T-helper 22 cell (primary cell): Measurements from ENCODE around the gene LGALS3BP.

Source experiments
- DNase-seq: peaks from one replicate; pipeline ENCODE4 v3.0.0-alpha.2; 2020; ENCODE audit warnings: low read depth

The LGALS3BP gene

GRCh38 chr17:79014158-79014758 lies 34.5 kb upstream of the LGALS3BP start:
- DNase-seq = no peak

GRCh38 chr17:79012563-79013134 lies 32.9 kb upstream of the LGALS3BP start:
- no peak for DNase-seq

- DNase-seq = no peak
Measured at GRCh38 chr17:79011451-79012147, 31.9 kb upstream of the LGALS3BP start.

GRCh38 chr17:79010304-79010646 lies 30.6 kb upstream of the LGALS3BP start:
- no peak for DNase-seq

- DNase-seq = peak; percentile 70
Measured at GRCh38 chr17:79009397-79010303, 29.9 kb upstream of the LGALS3BP start, which contains the start of gene CANT1. TSS of gene CANT1 (minus strand) at chr17:79009764. CDS start at chr17:78997622, 12,142 bp downstream.

- no peak for DNase-seq
Measured at GRCh38 chr17:79008666-79009387, 29.1 kb upstream of the LGALS3BP start.

- DNase-seq = no peak
Measured at GRCh38 chr17:79007504-79008381, 28.0 kb upstream of the LGALS3BP start.

- no peak for DNase-seq
Measured at GRCh38 chr17:79006794-79007503, 27.2 kb upstream of the LGALS3BP start.

- no peak for DNase-seq
Measured at GRCh38 chr17:79006046-79006445, 26.3 kb upstream of the LGALS3BP start.

- no peak for DNase-seq
Measured at GRCh38 chr17:79005063-79005861, 25.5 kb upstream of the LGALS3BP start.

- DNase-seq = no peak
Measured at GRCh38 chr17:79003661-79004411, 24.1 kb upstream of the LGALS3BP start.

GRCh38 chr17:79002796-79003593 lies 23.3 kb upstream of the LGALS3BP start:
- no peak for DNase-seq

GRCh38 chr17:79002291-79002690 lies 22.6 kb upstream of the LGALS3BP start:
- no peak for DNase-seq

GRCh38 chr17:79001190-79002020 lies 21.7 kb upstream of the LGALS3BP start:
- DNase-seq = no peak

- DNase-seq = no peak
Measured at GRCh38 chr17:79000396-79001189, 20.9 kb upstream of the LGALS3BP start.

- no peak for DNase-seq
Measured at GRCh38 chr17:78999947-79000395, 20.2 kb upstream of the LGALS3BP start.
